ENCODE data around the gene FGFR2.

- TF ChIP-seq ZFX (CRISPR knock-in tag; IDR thresholded peaks at IDR 0.05) (no peak), ARID3B (CRISPR knock-in tag; IDR thresholded peaks at IDR 0.05; ENCODE audit: borderline replicate concordance) (no peak), RNF2 (IDR thresholded peaks at IDR 0.05) (no peak), ZBTB33 (CRISPR knock-in tag; IDR thresholded peaks at IDR 0.05) (no peak)
Observed at GRCh38 chr10:121556455-121556854, 41.8 kb downstream of the FGFR2 start.
